HG02763 (cell line): Measurements from ENCODE around the gene ARHGAP9.
"Not testable (repeated sequence)": the region's sequence is repeated elsewhere in the genome, so short reads cannot be mapped to it uniquely, and the experiment has no call there.

Experiments
- ATAC-seq: cut with Tn5 transposase; IDR thresholded peaks from one replicate; pipeline ENCODE4 v1.9.1; 2021; ENCODE audit warnings: mild to moderate bottlenecking, moderate library complexity; ENCODE audit not compliant: unreplicated experiment

Gene ARHGAP9

DNA sequence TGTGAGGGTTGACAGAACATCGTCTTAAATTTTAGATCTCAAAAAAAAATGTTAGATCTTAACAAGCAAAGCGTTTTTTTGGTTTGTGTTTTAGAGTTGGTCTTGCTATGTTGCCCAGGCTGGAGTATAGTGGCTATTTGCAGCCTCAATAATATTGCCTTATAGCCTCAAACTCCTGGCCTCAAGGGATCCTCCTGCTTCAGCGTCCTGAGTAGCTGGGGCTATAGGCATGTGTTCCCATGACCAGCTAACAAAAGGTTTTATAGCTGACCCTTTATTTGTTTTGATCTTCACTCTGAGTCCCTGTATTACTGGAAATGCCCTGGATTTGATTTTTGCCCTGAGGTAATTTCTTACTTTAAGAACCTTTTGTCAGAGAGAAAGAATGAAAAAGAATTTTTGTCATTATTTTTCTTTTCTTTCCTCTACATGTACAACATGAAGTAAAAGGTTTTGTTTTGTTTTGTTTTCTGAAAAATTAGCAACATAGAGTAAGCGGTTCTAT is 39.9 kb downstream of the ARHGAP9 start:
- no peak for ATAC-seq

GRCh38 chr12:57438400-57438799 is 41.3 kb downstream of the ARHGAP9 start:
- ATAC-seq, result no peak

GRCh38 chr12:57435293-57435692 is 44.4 kb downstream of the ARHGAP9 start:
- no peak for ATAC-seq

DNA sequence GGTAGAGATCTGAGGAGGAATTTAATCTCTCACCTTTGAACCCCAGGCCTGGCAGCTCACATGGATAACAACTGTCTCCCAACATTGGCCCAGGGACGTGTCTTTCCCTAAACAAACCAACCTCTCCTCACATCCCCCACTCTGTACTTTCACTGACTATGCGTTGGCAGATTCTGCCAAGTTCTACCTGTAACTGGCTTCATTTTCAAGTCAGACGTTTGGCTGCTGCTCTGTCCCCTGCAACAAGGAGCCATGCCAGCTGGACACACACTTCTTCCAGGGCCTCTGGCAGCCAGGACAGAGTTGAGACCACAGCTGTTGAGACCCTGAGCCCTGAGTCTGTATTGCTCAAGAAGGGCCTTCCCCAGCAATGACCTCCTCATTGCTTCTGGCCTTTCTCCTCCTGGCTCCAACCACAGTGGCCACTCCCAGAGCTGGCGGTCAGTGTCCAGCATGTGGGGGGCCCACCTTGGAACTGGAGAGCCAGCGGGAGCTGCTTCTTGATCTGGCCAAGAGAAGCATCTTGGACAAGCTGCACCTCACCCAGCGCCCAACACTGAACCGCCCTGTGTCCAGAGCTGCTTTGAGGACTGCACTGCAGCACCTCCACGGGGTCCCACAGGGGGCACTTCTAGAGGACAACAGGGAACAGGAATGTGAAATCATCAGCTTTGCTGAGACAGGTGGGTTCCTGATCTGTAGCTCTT is 45.0 kb downstream of the ARHGAP9 start, which contains the start of gene INHBC:
INHBC (plus strand) TSS at position 268 of the 707 bp plus-strand sequence; CDS start at position 371, 103 bp downstream.
- ATAC-seq, result no peak

DNA sequence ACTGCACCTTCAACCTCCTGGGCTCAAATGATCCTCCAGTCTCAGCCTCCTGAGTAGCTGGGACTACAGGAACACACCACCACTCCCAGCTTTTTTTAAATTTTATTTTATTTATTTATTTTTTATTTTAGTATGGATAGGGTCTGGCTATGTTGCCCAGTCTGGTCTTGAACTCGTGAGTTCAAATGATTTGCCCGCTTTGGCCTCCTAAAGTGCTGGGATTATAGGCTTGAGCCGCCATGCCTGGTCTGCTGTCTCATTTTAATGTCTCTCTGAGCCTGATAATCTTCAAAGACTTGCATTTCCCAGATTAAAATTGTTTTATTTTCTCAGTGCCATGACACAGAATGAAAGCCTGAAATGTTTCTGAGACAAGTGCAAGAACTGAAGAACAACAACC is 46.3 kb downstream of the ARHGAP9 start:
- no peak for ATAC-seq

DNA sequence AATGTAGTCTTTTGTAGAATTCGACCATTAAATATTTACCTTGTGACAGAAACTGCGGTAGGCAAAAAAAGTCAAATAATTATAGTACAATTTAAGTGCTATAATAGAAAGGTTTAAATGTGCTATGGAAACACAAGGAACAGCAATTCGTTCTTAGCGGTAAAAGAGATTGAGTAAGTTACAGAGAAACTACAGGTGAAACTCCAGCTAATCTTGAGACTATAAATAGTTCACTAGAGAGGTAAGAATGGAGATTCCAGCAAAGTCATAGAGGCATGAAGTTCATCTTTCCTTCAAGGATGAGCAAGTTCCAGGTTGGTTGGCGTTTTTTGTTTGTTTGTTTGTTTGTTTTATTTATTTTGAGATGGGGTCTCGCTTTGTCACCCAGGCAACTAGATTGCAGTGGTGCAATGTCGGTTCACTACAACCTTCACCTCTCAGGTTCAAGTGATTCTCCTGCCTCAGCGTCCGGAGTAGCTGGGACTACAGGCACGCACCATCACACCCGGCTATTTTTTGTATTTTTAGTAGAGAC is 47.9 kb downstream of the ARHGAP9 start:
- no peak for ATAC-seq

DNA sequence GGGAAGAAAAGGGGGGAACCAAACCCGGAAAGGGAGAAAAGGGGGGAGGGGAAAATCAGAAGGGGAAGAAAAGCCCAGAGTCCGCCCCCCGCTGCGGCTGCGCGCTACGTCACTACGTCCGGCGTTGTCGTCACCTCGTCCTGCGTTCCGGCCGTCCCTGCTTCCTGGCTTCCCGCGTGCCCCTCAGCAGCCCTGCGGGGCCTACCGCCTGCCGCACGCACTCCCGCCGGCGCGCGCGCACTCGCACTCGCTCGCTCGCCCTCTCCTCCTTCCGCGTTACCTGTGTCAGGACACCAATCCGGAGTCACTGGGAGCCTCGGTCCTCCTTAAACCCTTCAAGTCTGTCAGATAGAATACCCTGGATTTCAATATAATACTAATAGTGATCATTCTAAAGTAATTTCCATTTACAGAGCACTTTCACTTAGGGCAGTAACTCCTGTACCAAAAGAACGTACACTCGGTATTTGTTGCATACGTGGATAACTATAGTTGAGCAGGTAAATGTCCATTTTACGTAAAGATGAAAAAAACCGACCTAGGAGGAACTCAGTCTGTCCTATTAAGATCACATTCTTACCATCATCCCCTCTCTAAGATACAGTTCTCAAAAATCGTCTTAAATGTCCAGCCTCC is 48.6 kb downstream of the ARHGAP9 start, which contains the start of gene R3HDM2:
R3HDM2 (minus strand) TSS at position 113 of the 636 bp plus-strand sequence. CDS start 120,615 bp downstream, outside the sequence.
- ATAC-seq, result peak; percentile 93

GRCh38 chr12:57430112-57430930 is 49.3 kb downstream of the ARHGAP9 start:
- ATAC-seq, result peak; percentile 57

DNA sequence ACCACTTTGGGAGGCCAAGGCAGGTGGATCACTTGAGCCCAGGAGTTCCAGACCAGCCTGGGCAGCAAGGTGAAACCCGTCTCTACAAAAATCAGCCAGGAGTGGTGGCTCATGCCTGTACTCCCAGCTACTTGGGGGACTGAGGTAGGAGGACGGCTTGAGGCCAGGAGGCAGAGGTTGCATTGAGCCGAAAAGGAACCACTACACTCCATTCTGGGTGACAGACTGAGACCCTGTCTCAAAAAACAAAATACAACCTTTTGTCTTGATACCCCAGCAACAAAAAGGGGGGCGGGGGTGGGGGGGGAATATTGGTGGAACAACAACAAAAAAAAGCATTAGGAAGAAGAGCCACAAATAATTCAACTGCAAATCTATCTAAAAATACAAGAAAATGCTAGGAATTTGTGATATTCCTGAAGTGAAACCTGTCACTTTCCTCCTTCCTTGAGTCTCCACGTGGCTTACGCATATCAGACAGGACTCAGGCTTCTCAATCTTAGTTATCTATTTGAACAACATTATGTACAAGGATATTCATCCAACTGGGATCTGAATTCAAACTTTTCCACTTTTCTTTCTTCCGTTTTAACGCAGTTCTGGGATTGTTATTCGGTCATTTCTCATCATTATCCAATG is 50.1 kb downstream of the ARHGAP9 start:
- no peak for ATAC-seq

DNA sequence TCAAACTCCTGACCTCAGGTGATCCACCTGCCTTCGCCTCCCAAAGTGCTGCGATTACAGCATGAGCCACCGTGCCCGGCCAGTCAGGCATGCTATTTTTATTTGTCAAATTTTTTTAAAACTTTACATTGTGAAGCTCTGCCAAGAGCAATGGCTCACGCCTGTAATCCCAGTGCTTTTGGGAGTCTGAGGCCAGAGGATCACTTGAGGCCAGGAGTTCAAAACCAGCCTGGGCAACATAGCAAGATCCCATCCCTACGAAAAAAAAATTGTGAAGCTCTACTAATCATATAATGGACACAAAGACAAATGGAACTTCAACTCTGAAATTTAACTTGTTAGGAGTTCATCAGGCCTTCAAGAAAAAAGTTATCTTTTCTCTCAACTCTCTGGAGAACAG is 50.7 kb downstream of the ARHGAP9 start:
- ATAC-seq, result no peak

- not testable (repeated sequence) for ATAC-seq
Observed at GRCh38 chr12:57426948-57427347, 52.7 kb downstream of the ARHGAP9 start.
